Neural cell (in vitro differentiated cells): ENCODE results near the gene ABHD12B. TPM values are rescaled to one million over a fixed set of nuclear protein-coding genes. Genes with fewer than 3 reads are reported as not detected.
A peak's percentile ranks its signal among the peaks of the same experiment; 100 is the strongest.

Experiments
- H2AFZ ChIP-seq: fragments of 200-600, 300-800 bp; sonication (generic), shearing (Covaris generic); 2 replicates; pipeline ENCODE4 v1.6.0; 2014; ENCODE audit warnings: low read depth, mild to moderate bottlenecking, antibody characterized with exemption, low read length, moderate library complexity
- H3F3A ChIP-seq: fragments of 200-600 bp; shearing (Covaris generic); 2 replicates; pipeline ENCODE4 v1.6.1; 2016; ENCODE audit warnings: mild to moderate bottlenecking, moderate library complexity, mixed read lengths, antibody characterized with exemption, low read length; ENCODE audit not compliant: insufficient read depth, poor library complexity, severe bottlenecking
- H3K27ac ChIP-seq: fragments of 200-600, 300-800 bp; sonication (generic), shearing (Covaris generic); 2 replicates; pipeline ENCODE4 v1.5.1; 2014; ENCODE audit warnings: mild to moderate bottlenecking, low read length, moderate library complexity
- H3K27me3 ChIP-seq: fragments of 300-800, 200-600 bp; sonication (generic), shearing (Covaris generic); 2 replicates; pipeline ENCODE4 v1.6.0; 2014; ENCODE audit warnings: mild to moderate bottlenecking, low read depth, low read length, moderate library complexity; ENCODE audit not compliant: insufficient read depth
- H3K36me3 ChIP-seq: fragments of 300-800, 200-600 bp; sonication (generic), shearing (Covaris generic); 2 replicates; pipeline ENCODE4 v1.5.1; 2014; ENCODE audit warnings: mild to moderate bottlenecking, antibody characterized with exemption, low read length, moderate library complexity; ENCODE audit not compliant: insufficient read depth
- H3K4me2 ChIP-seq: fragments of 300-800, 200-600 bp; sonication (generic), shearing (Covaris generic); 2 replicates; pipeline ENCODE4 v1.6.0; 2014; ENCODE audit warnings: mild to moderate bottlenecking, low read length
- H3K4me3 ChIP-seq: fragments of 300-800, 200-600 bp; sonication (generic), shearing (Covaris generic); 2 replicates; pipeline ENCODE4 v1.5.1; 2014; ENCODE audit warnings: mild to moderate bottlenecking, low read length, moderate library complexity
- H3K79me2 ChIP-seq: fragments of 200-600 bp; shearing (Covaris generic); replicated peaks from 2 replicates; pipeline ENCODE4 v1.6.0; 2014; ENCODE audit warnings: mild to moderate bottlenecking, low read length, moderate library complexity; ENCODE audit not compliant: insufficient read depth
- H3K9ac ChIP-seq: fragments of 300-800, 200-600 bp; sonication (generic), shearing (Covaris generic); 2 replicates; pipeline ENCODE4 v1.6.1; 2016; ENCODE audit warnings: mild to moderate bottlenecking, low read length, mixed read lengths
- H3K9me2 ChIP-seq: fragments of 200-600 bp; shearing (Covaris generic); 2 replicates; pipeline ENCODE4 v1.6.1; 2016; ENCODE audit warnings: mild to moderate bottlenecking, low read length, mixed read lengths; ENCODE audit not compliant: insufficient read depth
- H3K9me3 ChIP-seq: fragments of 200-600, 300-800 bp; sonication (generic), shearing (Covaris generic); 2 replicates; pipeline ENCODE4 v1.6.1; 2016; ENCODE audit warnings: mild to moderate bottlenecking, mixed run types, low read length, moderate library complexity, mixed read lengths
- H4K20me1 ChIP-seq: fragments of 200-600 bp; shearing (Covaris generic); 2 replicates; pipeline ENCODE4 v1.6.1; 2016; ENCODE audit warnings: mild to moderate bottlenecking, mixed run types; ENCODE audit not compliant: insufficient read depth
- CTCF ChIP-seq: fragments of 450-650 bp; IDR thresholded peaks from 2 replicates; pipeline ENCODE4 v1.5.1; 2014; ENCODE audit warnings: antibody characterized with exemption, mild to moderate bottlenecking, moderate library complexity; ENCODE audit not compliant: poor library complexity, severe bottlenecking
- EP300 ChIP-seq: fragments of 450-650 bp; conservative IDR thresholded peaks from 2 replicates; pipeline ENCODE4 v1.6.1; 2014; ENCODE audit warnings: antibody characterized with exemption, mild to moderate bottlenecking, moderate library complexity; ENCODE audit not compliant: poor library complexity, severe bottlenecking
- EZH2 ChIP-seq: fragments of 200-600, 300-800 bp; shearing (Covaris generic), sonication (generic); IDR thresholded peaks from 2 replicates; pipeline ENCODE4 v1.6.1; 2014; ENCODE audit warnings: antibody characterized with exemption, low read length, borderline replicate concordance, mild to moderate bottlenecking; ENCODE audit not compliant: insufficient read depth, poor library complexity, severe bottlenecking
- MXI1 ChIP-seq: fragments of 450-650 bp; conservative IDR thresholded peaks from 2 replicates; pipeline ENCODE4 v1.6.1; 2014; ENCODE audit warnings: antibody characterized with exemption, mild to moderate bottlenecking; ENCODE audit not compliant: poor library complexity, severe bottlenecking
- POLR2AphosphoS5 ChIP-seq: IDR thresholded peaks from 2 replicates; pipeline ENCODE4 v1.6.1; 2012
- RAD21 ChIP-seq: fragments of 450-650 bp; conservative IDR thresholded peaks from 2 replicates; pipeline ENCODE4 v1.6.1; 2014; ENCODE audit warnings: antibody characterized with exemption, mild to moderate bottlenecking, moderate library complexity
- REST ChIP-seq: IDR thresholded peaks from 2 replicates; pipeline ENCODE4 v1.6.1; 2012; ENCODE audit warnings: borderline replicate concordance
- SMC3 ChIP-seq: fragments of 450-650 bp; conservative IDR thresholded peaks from 2 replicates; pipeline ENCODE4 v1.6.1; 2014; ENCODE audit warnings: antibody characterized with exemption, mild to moderate bottlenecking, moderate library complexity; ENCODE audit not compliant: poor library complexity
- TAF1 ChIP-seq: IDR thresholded peaks from 2 replicates; pipeline ENCODE4 v1.6.1; 2012; ENCODE audit warnings: low read depth
- polyA plus RNA-seq: library from polyadenylated mRNA; depleted of rRNA; stranded (reverse); fragments of >200 nt; gene quantifications from 2 replicates; pipeline ENCODE4 v1.2.3, GENCODE V29; 2014

Gene ABHD12B
- polyA plus RNA-seq, 1 donor from 2014 or later = not detected

- Histone ChIP-seq H3K36me3 (no peaks in the 10 kb centered on the region), H3K4me3 (peak overlapping the region; percentile 87), H3K79me2 (peaks cover 17% of the 10 kb centered on the region), H3K27ac (peak overlapping the region; percentile 35), H3F3A (peaks cover 8% of the 10 kb centered on the region), H2AFZ (peak overlapping the region; percentile 62), H3K27me3 (no peaks in the 10 kb centered on the region), H3K4me2 (peak overlapping the region; percentile 12), H3K9ac (peak overlapping the region; percentile 91), H3K9me3 (no peaks in the 10 kb centered on the region), H4K20me1 (no peaks in the 10 kb centered on the region), H3K9me2 (no peaks in the 10 kb centered on the region)
- TF ChIP-seq MXI1 (no peak), TAF1 (no peak), SMC3 (no peak), RAD21 (no peak), POLR2AphosphoS5 (no peak), REST (no peak), CTCF (no peak), EZH2 (no peak), EP300 (no peak)
Measured at GRCh38 chr14:50831726-50832168, 40.1 kb upstream of the ABHD12B start.

- no peaks in the 10 kb centered on the region for H4K20me1 ChIP-seq
- peaks cover 4% of the 10 kb centered on the region for H3K79me2 ChIP-seq
- no peak overlapping the region for H3K9ac ChIP-seq
- H3K9me3 ChIP-seq = no peaks in the 10 kb centered on the region
- no peak overlapping the region for H3K4me3 ChIP-seq
- no peak overlapping the region for H2AFZ ChIP-seq
- no peaks in the 10 kb centered on the region for H3K27me3 ChIP-seq
- H3K36me3 ChIP-seq = no peaks in the 10 kb centered on the region
- H3K4me2 ChIP-seq = no peak overlapping the region
- H3K9me2 ChIP-seq = no peaks in the 10 kb centered on the region
- H3F3A ChIP-seq = peaks cover 3% of the 10 kb centered on the region
- TF ChIP-seq POLR2AphosphoS5 (no peak), EP300 (no peak), RAD21 (no peak), MXI1 (no peak), REST (no peak), TAF1 (no peak), SMC3 (no peak), EZH2 (no peak), CTCF (no peak)
- no peak overlapping the region for H3K27ac ChIP-seq
Measured at GRCh38 chr14:50832935-50833630, 38.8 kb upstream of the ABHD12B start.
